SK-N-SH treated with all-trans-retinoic acid at 6 μM for 48 hours (cell line): ENCODE results near the gene DPEP1.

Experiments
- ATAC-seq: fragments of 200-7000 bp; cut with Tn5 transposase; 3 replicates; pipeline ENCODE4 v1.9.1; 2020; ENCODE audit warnings: mild to moderate bottlenecking, moderate library complexity
- ARNTL ChIP-seq: fragments of 450-650 bp; formaldehyde crosslinking; IDR thresholded peaks from 2 replicates; pipeline ENCODE4 v1.5.0; 2020; ENCODE audit warnings: low read depth, mild to moderate bottlenecking, moderate library complexity, borderline replicate concordance
- BACH2 ChIP-seq: fragments of 250-450 bp; sonication (Bioruptor Pico); IDR thresholded peaks from 2 replicates; pipeline ENCODE4 v1.9.0; 2021; ENCODE audit warnings: mild to moderate bottlenecking, borderline replicate concordance
- CSDC2 ChIP-seq: fragments of 250-450 bp; sonication (Bioruptor Pico); IDR thresholded peaks from 2 replicates; pipeline ENCODE4 v1.5.0; 2020; ENCODE audit warnings: mild to moderate bottlenecking, moderate library complexity
- ESRRG ChIP-seq: fragments of 250-450 bp; sonication (Bioruptor Pico); IDR thresholded peaks from 2 replicates; pipeline ENCODE4 v1.6.1; 2021; ENCODE audit warnings: mild to moderate bottlenecking
- GLIS3 ChIP-seq: fragments of 250-450 bp; sonication (Bioruptor Pico); IDR thresholded peaks from 2 replicates; pipeline ENCODE4 v1.5.0; 2020; ENCODE audit warnings: mild to moderate bottlenecking, moderate library complexity
- ISL1 ChIP-seq: fragments of 250-450 bp; sonication (Bioruptor Pico); IDR thresholded peaks from 2 replicates; pipeline ENCODE4 v2.1.2; 2022; ENCODE audit warnings: mild to moderate bottlenecking, moderate library complexity
- OSR1 ChIP-seq: fragments of 250-450 bp; sonication (Bioruptor Pico); IDR thresholded peaks from 2 replicates; pipeline ENCODE4 v1.8.0; 2022; ENCODE audit warnings: moderate library complexity, mild to moderate bottlenecking, inconsistent platforms
- PATZ1 ChIP-seq: fragments of 250-450 bp; sonication (Bioruptor Pico); IDR thresholded peaks from 2 replicates; pipeline ENCODE4 v1.8.0; 2020; ENCODE audit warnings: mild to moderate bottlenecking, moderate library complexity, borderline replicate concordance
- PPARA ChIP-seq: fragments of 250-450 bp; sonication (Bioruptor Pico); IDR thresholded peaks from 2 replicates; pipeline ENCODE4 v1.5.0; 2020; ENCODE audit warnings: mild to moderate bottlenecking, borderline replicate concordance
- RARB ChIP-seq: fragments of 250-450 bp; sonication (Bioruptor Pico); IDR thresholded peaks from 2 replicates; pipeline ENCODE4 v1.8.0; 2021; ENCODE audit warnings: mild to moderate bottlenecking, moderate library complexity
- TCF4 ChIP-seq: fragments of 250-450 bp; sonication (Bioruptor Pico); IDR thresholded peaks from 2 replicates; pipeline ENCODE4 v1.8.0; 2021; ENCODE audit warnings: mild to moderate bottlenecking, moderate library complexity, borderline replicate concordance
- TSHZ2 ChIP-seq: fragments of 250-450 bp; sonication (Bioruptor Pico); IDR thresholded peaks from 2 replicates; pipeline ENCODE4 v1.5.0; 2020; ENCODE audit warnings: mild to moderate bottlenecking, moderate library complexity
- ZC3H10 ChIP-seq: fragments of 250-450 bp; sonication (Bioruptor Pico); IDR thresholded peaks from 2 replicates; pipeline ENCODE4 v1.5.1; 2021; ENCODE audit warnings: mild to moderate bottlenecking, moderate library complexity
- ZFP3 ChIP-seq: fragments of 250-450 bp; sonication (Bioruptor Pico); IDR thresholded peaks from 2 replicates; pipeline ENCODE4 v1.5.0; 2020; ENCODE audit warnings: mild to moderate bottlenecking, moderate library complexity
- ZFP30 ChIP-seq: fragments of 450-650 bp; formaldehyde crosslinking; IDR thresholded peaks from 2 replicates; pipeline ENCODE4 v1.5.0; 2022; ENCODE audit warnings: mild to moderate bottlenecking, moderate library complexity
- ZNF565 ChIP-seq: fragments of 450-650 bp; formaldehyde crosslinking; conservative IDR thresholded peaks from 2 replicates; pipeline ENCODE4 v1.5.0; 2020; ENCODE audit warnings: low read depth, mild to moderate bottlenecking, moderate library complexity
- ZNF70 ChIP-seq: fragments of 450-650 bp; formaldehyde crosslinking; IDR thresholded peaks from 2 replicates; pipeline ENCODE4 v1.5.0; 2020; ENCODE audit warnings: mild to moderate bottlenecking, moderate library complexity
- ZNF8 ChIP-seq: fragments of 450-650 bp; formaldehyde crosslinking; IDR thresholded peaks from 2 replicates; pipeline ENCODE4 v1.5.0; 2020; ENCODE audit warnings: mild to moderate bottlenecking, moderate library complexity
- TF ChIP-seq, protein P1 (sequence below): fragments of 250-450 bp; sonication (Bioruptor Pico); IDR thresholded peaks from 2 replicates; pipeline ENCODE4 v1.8.0; 2021; ENCODE audit warnings: low read depth, mild to moderate bottlenecking, moderate library complexity, borderline replicate concordance
- TF ChIP-seq, protein P2 (sequence below): fragments of 250-450 bp; sonication (Bioruptor Pico); IDR thresholded peaks from 2 replicates; pipeline ENCODE4 v1.5.1; 2020; ENCODE audit warnings: low read depth, mild to moderate bottlenecking, moderate library complexity
- TF ChIP-seq, protein P3 (sequence below): fragments of 250-450 bp; sonication (Bioruptor Pico); IDR thresholded peaks from 2 replicates; pipeline ENCODE4 v1.5.1; 2021; ENCODE audit warnings: mild to moderate bottlenecking, moderate library complexity

Gene DPEP1

GRCh38 chr16:89637379-89637778, 23.9 kb downstream of the DPEP1 start:
- ATAC-seq: no peak
- TF ChIP-seq, protein P1, sequence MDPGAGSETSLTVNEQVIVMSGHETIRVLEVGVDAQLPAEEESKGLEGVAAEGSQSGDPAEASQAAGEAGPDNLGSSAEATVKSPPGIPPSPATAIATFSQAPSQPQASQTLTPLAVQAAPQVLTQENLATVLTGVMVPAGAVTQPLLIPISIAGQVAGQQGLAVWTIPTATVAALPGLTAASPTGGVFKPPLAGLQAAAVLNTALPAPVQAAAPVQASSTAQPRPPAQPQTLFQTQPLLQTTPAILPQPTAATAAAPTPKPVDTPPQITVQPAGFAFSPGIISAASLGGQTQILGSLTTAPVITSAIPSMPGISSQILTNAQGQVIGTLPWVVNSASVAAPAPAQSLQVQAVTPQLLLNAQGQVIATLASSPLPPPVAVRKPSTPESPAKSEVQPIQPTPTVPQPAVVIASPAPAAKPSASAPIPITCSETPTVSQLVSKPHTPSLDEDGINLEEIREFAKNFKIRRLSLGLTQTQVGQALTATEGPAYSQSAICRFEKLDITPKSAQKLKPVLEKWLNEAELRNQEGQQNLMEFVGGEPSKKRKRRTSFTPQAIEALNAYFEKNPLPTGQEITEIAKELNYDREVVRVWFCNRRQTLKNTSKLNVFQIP: no peak
- TF ChIP-seq OSR1 (CRISPR knock-in tag): no peak
- no peak for TF ChIP-seq PATZ1 (CRISPR knock-in tag)
- TF ChIP-seq ESRRG (CRISPR knock-in tag): no peak
- TF ChIP-seq ZFP30 (CRISPR knock-in tag): no peak
- TF ChIP-seq, protein P2, sequence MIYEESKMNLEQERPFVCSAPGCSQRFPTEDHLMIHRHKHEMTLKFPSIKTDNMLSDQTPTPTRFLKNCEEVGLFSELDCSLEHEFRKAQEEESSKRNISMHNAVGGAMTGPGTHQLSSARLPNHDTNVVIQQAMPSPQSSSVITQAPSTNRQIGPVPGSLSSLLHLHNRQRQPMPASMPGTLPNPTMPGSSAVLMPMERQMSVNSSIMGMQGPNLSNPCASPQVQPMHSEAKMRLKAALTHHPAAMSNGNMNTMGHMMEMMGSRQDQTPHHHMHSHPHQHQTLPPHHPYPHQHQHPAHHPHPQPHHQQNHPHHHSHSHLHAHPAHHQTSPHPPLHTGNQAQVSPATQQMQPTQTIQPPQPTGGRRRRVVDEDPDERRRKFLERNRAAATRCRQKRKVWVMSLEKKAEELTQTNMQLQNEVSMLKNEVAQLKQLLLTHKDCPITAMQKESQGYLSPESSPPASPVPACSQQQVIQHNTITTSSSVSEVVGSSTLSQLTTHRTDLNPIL (CRISPR knock-in tag): no peak
- no peak for TF ChIP-seq GLIS3 (CRISPR knock-in tag)
- no peak for TF ChIP-seq ARNTL (CRISPR knock-in tag)
- TF ChIP-seq BACH2 (CRISPR knock-in tag): no peak
- no peak for TF ChIP-seq PPARA (CRISPR knock-in tag)
- TF ChIP-seq CSDC2: no peak
- no peak for TF ChIP-seq ZC3H10 (CRISPR knock-in tag)
- no peak for TF ChIP-seq ZNF565 (CRISPR knock-in tag)
- no peak for TF ChIP-seq RARB
- TF ChIP-seq ZFP3 (CRISPR knock-in tag): no peak
- no peak for TF ChIP-seq TCF4 (CRISPR knock-in tag)
- no peak for TF ChIP-seq TSHZ2 (CRISPR knock-in tag)
- no peak for TF ChIP-seq ZNF70 (CRISPR knock-in tag)
- TF ChIP-seq, protein P3, sequence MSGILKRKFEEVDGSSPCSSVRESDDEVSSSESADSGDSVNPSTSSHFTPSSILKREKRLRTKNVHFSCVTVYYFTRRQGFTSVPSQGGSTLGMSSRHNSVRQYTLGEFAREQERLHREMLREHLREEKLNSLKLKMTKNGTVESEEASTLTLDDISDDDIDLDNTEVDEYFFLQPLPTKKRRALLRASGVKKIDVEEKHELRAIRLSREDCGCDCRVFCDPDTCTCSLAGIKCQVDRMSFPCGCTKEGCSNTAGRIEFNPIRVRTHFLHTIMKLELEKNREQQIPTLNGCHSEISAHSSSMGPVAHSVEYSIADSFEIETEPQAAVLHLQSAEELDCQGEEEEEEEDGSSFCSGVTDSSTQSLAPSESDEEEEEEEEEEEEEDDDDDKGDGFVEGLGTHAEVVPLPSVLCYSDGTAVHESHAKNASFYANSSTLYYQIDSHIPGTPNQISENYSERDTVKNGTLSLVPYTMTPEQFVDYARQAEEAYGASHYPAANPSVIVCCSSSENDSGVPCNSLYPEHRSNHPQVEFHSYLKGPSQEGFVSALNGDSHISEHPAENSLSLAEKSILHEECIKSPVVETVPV (CRISPR knock-in tag): no peak
- no peak for TF ChIP-seq ISL1 (CRISPR knock-in tag)

- no peak for TF ChIP-seq ZFP30 (CRISPR knock-in tag)
- TF ChIP-seq ESRRG (CRISPR knock-in tag): no peak
- no peak for TF ChIP-seq PPARA (CRISPR knock-in tag)
- TF ChIP-seq ZNF8 (CRISPR knock-in tag): no peak
- TF ChIP-seq OSR1 (CRISPR knock-in tag): no peak
- TF ChIP-seq GLIS3 (CRISPR knock-in tag): no peak
- TF ChIP-seq ZNF70 (CRISPR knock-in tag): no peak
- TF ChIP-seq ISL1 (CRISPR knock-in tag): no peak
- TF ChIP-seq, protein P2 (CRISPR knock-in tag): no peak
- no peak for TF ChIP-seq RARB
- no peak for TF ChIP-seq BACH2 (CRISPR knock-in tag)
- TF ChIP-seq, protein P3 (CRISPR knock-in tag): no peak
- TF ChIP-seq ARNTL (CRISPR knock-in tag): no peak
- no peak for ATAC-seq
Measured at GRCh38 chr16:89638455-89638854, 25.0 kb downstream of the DPEP1 start.
